UCSD-AML1 (cell line): ENCODE results near the gene ZIC2.
"Not testable (repeated sequence)": the region's sequence is repeated elsewhere in the genome, so short reads cannot be mapped to it uniquely, and the experiment has no call there.

Experiments
- DNase-seq: peaks from one replicate; lab custom pipeline; 2025; ENCODE audit not compliant: unreplicated experiment; lab: John Stamatoyannopoulos, UW

Gene ZIC2

GRCh38 chr13:99981735-99982035 is at the start of gene ZIC2:
TSS of gene ZIC2 (plus strand) at chr13:99981784. CDS start at chr13:99982065, 281 bp downstream.
- DNase-seq = no peak

- no peak for DNase-seq
These were observed 48.7 kb upstream of the ZIC2 start for GRCh38 chr13:99932912-99933311.

GRCh38 chr13:99935772-99936171 is 45.8 kb upstream of the ZIC2 start:
- DNase-seq = no peak

GRCh38 chr13:99938635-99939034 is 42.9 kb upstream of the ZIC2 start:
- no peak for DNase-seq

GRCh38 chr13:99941086-99941485 is 40.5 kb upstream of the ZIC2 start:
- no peak for DNase-seq

GRCh38 chr13:99941911-99942310 is 39.7 kb upstream of the ZIC2 start:
- DNase-seq = no peak

GRCh38 chr13:99944102-99944501 is 37.5 kb upstream of the ZIC2 start:
- no peak for DNase-seq

- DNase-seq = no peak
These were observed 37.0 kb upstream of the ZIC2 start for GRCh38 chr13:99944606-99945005.

GRCh38 chr13:99945515-99945914 is 36.1 kb upstream of the ZIC2 start:
- DNase-seq = not testable (repeated sequence)

GRCh38 chr13:99947666-99948065 is 33.9 kb upstream of the ZIC2 start:
- DNase-seq = no peak

GRCh38 chr13:99948411-99948810 is 33.2 kb upstream of the ZIC2 start:
- DNase-seq = no peak

- no peak for DNase-seq
These were observed 32.5 kb upstream of the ZIC2 start for GRCh38 chr13:99948907-99949678.

GRCh38 chr13:99949679-99950413 is 31.7 kb upstream of the ZIC2 start:
- no peak for DNase-seq

- DNase-seq = not testable (repeated sequence)
These were observed 29.9 kb upstream of the ZIC2 start for GRCh38 chr13:99951666-99952065.

GRCh38 chr13:99953138-99953755 is 28.3 kb upstream of the ZIC2 start:
- no peak for DNase-seq

- DNase-seq = no peak
These were observed 26.4 kb upstream of the ZIC2 start for GRCh38 chr13:99955107-99955746.

GRCh38 chr13:99955747-99956472 is 25.7 kb upstream of the ZIC2 start:
- DNase-seq = no peak

GRCh38 chr13:99956473-99957349 is 24.9 kb upstream of the ZIC2 start:
- DNase-seq = no peak

- DNase-seq = no peak
These were observed 23.0 kb upstream of the ZIC2 start for GRCh38 chr13:99958406-99959126.
